Panc1 (cell line): ENCODE results near the gene CDR2L.

Source experiments
- CTCF ChIP-seq: fragments of 450-650 bp; IDR thresholded peaks from 2 replicates; pipeline ENCODE4 v1.5.1; 2017; ENCODE audit warnings: mild to moderate bottlenecking
- POLR2AphosphoS5 ChIP-seq: IDR thresholded peaks from 2 replicates; pipeline ENCODE4 v1.6.1; 2012; ENCODE audit warnings: mild to moderate bottlenecking, low read depth, low read length, moderate library complexity

- no peak for TF ChIP-seq CTCF
- TF ChIP-seq POLR2AphosphoS5, result no peak
These were observed 24.6 kb downstream of the CDR2L start for GRCh38 chr17:75012096-75012345.
